Measurements from ENCODE around the gene ARHGAP24. TPM values are rescaled to one million over a fixed set of nuclear protein-coding genes. Genes with fewer than 3 reads are reported as not detected.

ARHGAP24 gene
- total and polyA plus RNA-seq, 10 of the 15 experiments (the other 5 are each of a cell fraction or from before 2014, with no cell fraction given): 0.10 to 4.2 (median 0.52) TPM

- intact Hi-C loops (cut with micrococcal nuclease; ENCODE audit: unreplicated experiment): no loop called here
- FAIRE-seq: no peak
- no peak for DNase-seq (ENCODE audit: low read depth, low spot score)
- ChIA-PET CTCF (no interaction called here), RAD21 (ENCODE audit: unreplicated experiment) (interaction anchor here (1.5 kb wide), 1 partner anchor 20 kb away, joined by 3 read pairs; no protein-coding TSS in a partner anchor), POLR2A (no interaction called here), SMC1A (ENCODE audit: uncharacterized antibody, unreplicated experiment) (interaction anchor here (1.1 kb wide), 2 partner anchors 8 to 10 kb away, joined by 3 to 4 read pairs; no protein-coding TSS in a partner anchor)
- Histone ChIP-seq H3K4me1 (ENCODE audit: control insufficient read depth, insufficient read depth, low read length) (peaks cover 10% of the 10 kb centered on the region; the same call in 1 of the 2 replicates), H3K27ac (ENCODE audit: control insufficient read depth, insufficient read depth) (no peak overlapping the region), H3K36me3 (ENCODE audit: control insufficient read depth in 2 of 2, insufficient read depth in 2 of 2, low read length in 1 of 2) (no peaks in the 10 kb centered on the region), H3K4me2 (ENCODE audit: control insufficient read depth, insufficient read depth) (no peak overlapping the region), H2AFZ (ENCODE audit: control insufficient read depth, low read depth, low read length) (no peak overlapping the region), H3K4me3 (no peak overlapping the region), H3K27me3 (replicated peaks in 1 of 2; ENCODE audit: control insufficient read depth in 2 of 2, insufficient read depth in 2 of 2, low read length in 1 of 2) (no peaks in the 10 kb centered on the region), H3K9ac (ENCODE audit: control insufficient read depth, insufficient read depth, low read length) (no peak overlapping the region), H3K9me3 (replicated peaks; ENCODE audit: control insufficient read depth, insufficient read depth, low read length) (no peaks in the 10 kb centered on the region), H4K20me1 (ENCODE audit: control insufficient read depth, insufficient read depth) (no peaks in the 10 kb centered on the region), H3K79me2 (ENCODE audit: control insufficient read depth, insufficient read depth, low read length) (no peaks in the 10 kb centered on the region)
- ATAC-seq: no peak
- in situ Hi-C loops (cut with MboI): no loop called here
- no TSS peak for BruUV-seq (replicated peaks)
- 54% methylated on average over 8 of the region's 8 CpGs for WGBS (ENCODE audit: insufficient coverage, insufficient replicate concordance, low lambda C conversion rate, missing lambda C conversion rate)
- TF ChIP-seq ZNF207 (IDR thresholded peaks at IDR 0.05; ENCODE audit: borderline replicate concordance) (no peak), ATF3 (IDR thresholded peaks at IDR 0.05; ENCODE audit: borderline replicate concordance, extremely low read depth, low read depth, low read length) (no peak), NRF1 (conservative IDR thresholded peaks at IDR 0.05; ENCODE audit: low read depth, low read length) (no peak), BACH1 (IDR thresholded peaks at IDR 0.05; ENCODE audit: borderline replicate concordance) (no peak), CEBPB (IDR thresholded peaks at IDR 0.05; ENCODE audit: borderline replicate concordance in 1 of 2, low read depth in 2 of 2, low read length in 2 of 2) (no peak), USF2 (IDR thresholded peaks at IDR 0.05; ENCODE audit: borderline replicate concordance, low read depth, low read length) (no peak), STAT3 (IDR thresholded peaks at IDR 0.05; ENCODE audit: low read depth, low read length) (no peak), MEF2A (IDR thresholded peaks at IDR 0.05; ENCODE audit: insufficient read depth, low read depth, low read length) (no peak), ZBTB11 (CRISPR knock-in tag; IDR thresholded peaks at IDR 0.05) (no peak), EP300 (IDR thresholded peaks at IDR 0.05; ENCODE audit: borderline replicate concordance in 1 of 2, control insufficient read depth in 1 of 2, low read depth in 2 of 2, low read length in 2 of 2) (no peak), POLR2AphosphoS5 (IDR thresholded peaks at IDR 0.05; ENCODE audit: low read length) (no peak), EZH2 (IDR thresholded peaks at IDR 0.05; ENCODE audit: borderline replicate concordance, control insufficient read depth, low read depth, low read length) (no peak), KDM1A (IDR thresholded peaks at IDR 0.05; ENCODE audit: borderline replicate concordance) (no peak), FOXM1 (IDR thresholded peaks at IDR 0.05; ENCODE audit: low read depth, low read length) (no peak), POLR2AphosphoS2 (IDR thresholded peaks at IDR 0.05; ENCODE audit: low read depth, low read length) (no peak), CHD4 (IDR thresholded peaks at IDR 0.05) (no peak)
Observed at GRCh38 chr4:85496126-85496849, 21.3 kb downstream of the ARHGAP24 start.
